Activated CD8-positive, alpha-beta memory T cell treated with anti-CD3 and anti-CD28 coated beads for 1 hour (primary cell): ENCODE measurements around the gene GPAT2.
"Not testable (repeated sequence)": the region's sequence is repeated elsewhere in the genome, so short reads cannot be mapped to it uniquely, and the experiment has no call there.

Experiments
- DNase-seq, 2 donors: peaks; one replicate each; pipeline ENCODE4 v3.0.0-alpha.2; 2020; ENCODE audit warnings: low read depth in 1 of 2; ENCODE audit errors: extremely low read depth in 1 of 2

The GPAT2 gene

DNA sequence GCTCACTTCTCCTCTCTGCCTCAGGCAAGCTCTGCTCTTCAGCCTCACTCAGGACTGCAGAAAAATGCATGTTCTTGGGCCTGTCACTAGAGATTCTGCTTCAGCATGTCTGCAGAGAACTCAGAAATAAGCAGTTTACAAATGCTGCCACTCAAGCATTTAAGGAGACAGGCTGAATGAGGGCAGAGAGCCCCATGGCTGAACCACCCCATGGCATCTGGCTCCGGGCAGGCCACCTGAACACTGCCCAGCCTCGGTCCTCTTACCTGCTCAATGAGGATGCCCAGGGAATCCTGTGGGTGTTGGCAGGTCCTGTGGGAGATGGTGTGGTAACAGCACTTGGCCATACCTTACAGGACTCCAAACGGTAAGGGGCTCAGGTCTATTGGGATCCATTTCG, 31.2 kb upstream of the GPAT2 start:
- not testable (repeated sequence) for DNase-seq

DNA sequence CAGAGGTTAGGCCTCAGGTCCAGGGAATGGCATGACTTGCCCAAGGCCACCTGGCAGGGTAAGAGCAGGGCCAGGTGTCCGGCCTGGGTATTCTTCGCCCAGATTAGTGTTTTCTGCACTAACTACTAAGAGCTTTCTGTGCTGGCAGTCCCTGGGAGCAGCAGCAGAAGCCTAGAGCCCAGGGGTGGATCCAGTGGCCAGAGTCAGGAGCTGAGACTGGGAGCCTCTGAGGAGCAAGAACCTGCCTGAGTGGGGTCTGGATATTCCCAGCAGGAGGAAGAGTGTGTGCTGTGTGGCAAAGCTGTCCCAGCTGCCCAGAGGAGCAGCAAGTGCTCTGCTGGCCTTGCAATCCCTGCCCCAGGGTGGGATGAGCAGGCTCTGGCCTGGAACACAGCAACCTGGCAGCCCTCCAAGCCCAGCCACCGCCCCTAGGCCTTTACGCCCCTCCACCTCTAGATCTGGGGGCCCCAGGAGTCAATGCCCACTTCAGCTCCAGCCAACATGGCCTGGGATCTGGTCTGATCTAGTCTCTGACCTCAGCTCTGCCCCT, 30.7 kb upstream of the GPAT2 start:
- DNase-seq, result no peak

DNA sequence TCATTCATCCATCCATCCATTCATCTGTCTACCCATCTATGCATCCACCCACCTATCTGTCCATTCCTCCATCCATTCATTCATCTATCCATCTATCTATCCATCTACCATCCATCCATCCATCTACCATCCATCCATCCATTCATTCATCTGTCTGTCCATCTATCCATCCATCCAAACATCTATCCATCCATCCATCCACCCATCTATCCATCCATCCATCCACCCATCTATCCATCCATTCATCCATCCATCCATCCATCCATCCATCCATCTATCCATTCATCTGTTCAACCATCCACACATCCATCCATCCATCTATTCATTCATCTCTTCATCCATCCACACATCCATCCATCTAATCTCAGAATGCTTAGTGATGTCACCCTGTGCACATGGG, 30.0 kb upstream of the GPAT2 start:
- not testable (repeated sequence) for DNase-seq

DNA sequence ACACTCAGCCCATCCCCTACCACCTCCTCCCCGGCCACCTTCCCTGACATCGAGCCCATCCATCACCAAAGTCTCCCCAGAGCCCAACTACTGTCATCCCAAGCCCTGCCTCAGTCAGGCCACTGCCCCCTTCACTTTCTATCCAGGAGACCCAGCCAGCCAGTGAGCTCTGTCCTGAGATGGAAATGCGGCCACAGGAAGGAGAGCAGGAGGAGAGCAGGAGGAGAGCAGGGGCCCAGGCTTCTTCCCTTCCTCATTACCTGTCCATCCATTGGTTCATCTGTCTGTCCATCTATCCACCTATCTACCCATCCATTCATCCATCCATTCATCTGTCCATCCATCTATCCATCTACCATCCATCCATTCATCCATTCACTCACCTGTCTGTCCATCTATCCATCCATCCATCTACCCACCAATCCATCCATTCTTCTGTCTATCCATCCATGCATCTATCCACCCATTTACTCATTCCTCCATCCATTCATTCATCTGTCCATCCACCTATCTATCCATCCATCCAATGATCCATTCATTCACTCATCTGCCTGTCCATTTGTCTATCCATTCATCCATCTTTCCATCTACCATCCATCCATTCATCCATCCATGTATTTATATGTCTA, 29.4 kb upstream of the GPAT2 start:
- not testable (repeated sequence) for DNase-seq

DNA sequence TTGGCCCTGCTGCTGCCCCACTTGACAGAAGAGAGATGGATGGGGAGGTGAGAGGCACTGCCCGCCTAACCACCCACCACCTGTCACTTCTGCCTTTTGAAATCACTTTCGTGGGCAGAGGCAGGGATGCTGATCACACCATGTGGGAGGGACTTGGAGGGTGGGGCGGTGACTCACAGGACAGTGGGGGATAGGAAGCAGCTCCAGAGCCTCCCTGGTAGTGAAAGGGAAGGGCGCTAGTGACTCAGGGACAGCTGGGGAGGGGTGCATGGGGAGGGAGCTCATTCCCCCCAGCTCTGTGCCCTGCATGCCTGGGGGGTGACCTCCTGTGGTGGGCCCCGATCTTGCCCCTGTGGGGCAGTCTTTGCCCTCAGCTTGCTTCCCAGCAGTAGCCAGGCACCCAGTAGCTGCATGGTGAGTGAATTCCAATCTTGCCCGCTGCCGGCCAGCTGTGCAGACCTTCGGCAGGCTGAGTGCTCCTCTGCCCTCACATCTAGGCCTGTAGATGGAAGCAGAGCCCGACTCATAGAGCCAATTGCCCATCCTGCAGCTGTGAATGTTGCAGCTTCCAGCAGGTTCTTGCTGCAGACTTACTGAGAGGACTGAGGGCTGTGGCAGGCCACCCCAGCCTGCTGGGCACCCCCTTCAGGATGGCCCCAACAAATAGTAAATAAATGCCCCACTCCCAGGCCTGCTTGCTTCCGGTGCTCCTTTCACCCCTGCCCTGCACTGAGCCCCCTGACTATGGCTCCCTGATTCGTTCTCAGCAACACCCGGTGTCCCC, 28.6 kb upstream of the GPAT2 start:
- not testable (repeated sequence) for DNase-seq

DNA sequence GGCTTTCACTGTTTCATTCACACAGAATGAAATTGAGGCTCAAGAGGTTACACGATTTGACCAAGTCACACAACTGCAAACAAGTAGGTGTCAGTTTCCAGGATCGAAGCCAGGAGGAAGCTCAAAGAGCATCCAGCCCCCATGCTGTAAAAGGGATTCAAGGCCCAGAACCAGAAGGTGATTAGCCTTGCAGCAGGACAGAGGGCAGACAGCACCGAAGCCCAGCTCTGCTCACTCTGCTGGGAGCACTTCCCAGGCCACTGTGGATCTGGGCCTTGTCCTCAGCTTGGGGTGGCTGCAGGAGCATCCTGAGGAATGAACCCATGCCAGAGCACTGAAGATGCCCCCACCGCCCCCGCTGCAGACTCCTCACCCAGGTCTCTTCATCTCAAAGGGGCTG, 27.8 kb upstream of the GPAT2 start:
- DNase-seq, result not testable (repeated sequence)

DNA sequence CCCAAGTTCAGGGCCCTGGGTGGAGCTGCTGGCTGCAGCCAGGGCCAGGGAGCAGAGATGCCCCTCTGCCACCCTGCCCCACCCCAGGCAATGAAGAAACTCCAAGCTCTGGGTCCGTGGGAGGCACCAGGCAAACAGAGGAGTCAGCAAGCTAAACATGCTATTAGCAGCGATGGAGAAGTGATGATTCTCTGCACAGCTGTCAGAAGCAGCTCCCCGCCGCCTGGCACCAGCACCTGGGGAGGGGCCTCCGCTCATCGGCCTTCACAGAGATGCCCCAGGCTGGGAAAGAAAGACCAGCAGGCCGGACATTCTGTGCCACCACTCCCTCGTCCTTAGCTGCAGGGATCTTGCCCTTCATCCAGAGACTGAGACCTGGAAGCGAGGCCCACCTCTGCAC, 27.2 kb upstream of the GPAT2 start:
- not testable (repeated sequence) for DNase-seq

DNA sequence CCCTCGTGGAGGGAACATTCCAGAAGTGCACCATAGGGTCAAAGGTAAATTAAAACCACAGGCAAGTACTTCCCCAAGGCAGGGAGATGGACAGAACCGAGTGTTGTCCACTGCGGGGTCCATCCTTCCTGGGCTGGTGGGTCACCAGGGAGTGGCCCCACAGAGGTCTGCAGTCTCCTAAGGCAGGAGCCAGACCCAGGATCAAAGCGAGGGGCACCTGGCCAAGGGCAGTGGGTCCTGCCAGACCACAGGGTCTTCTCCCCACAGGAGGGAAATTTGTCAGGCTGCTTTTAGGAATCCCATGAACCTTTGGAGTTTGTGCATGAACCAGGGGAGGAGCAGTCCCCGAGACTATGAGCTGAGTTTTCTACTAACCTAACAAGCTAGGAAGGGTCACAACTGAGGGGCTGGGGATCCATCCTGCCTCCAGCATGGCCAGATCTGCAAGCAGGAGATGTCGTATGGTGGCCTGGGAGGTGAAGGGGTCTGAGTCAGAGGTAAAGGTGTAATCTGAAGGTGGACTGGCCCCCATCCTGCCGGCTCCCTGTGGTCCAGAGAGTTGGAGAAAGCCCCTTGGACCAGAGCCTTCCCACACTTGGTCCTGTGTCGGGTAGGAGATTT, 26.6 kb upstream of the GPAT2 start:
- DNase-seq, result not testable (repeated sequence)

DNA sequence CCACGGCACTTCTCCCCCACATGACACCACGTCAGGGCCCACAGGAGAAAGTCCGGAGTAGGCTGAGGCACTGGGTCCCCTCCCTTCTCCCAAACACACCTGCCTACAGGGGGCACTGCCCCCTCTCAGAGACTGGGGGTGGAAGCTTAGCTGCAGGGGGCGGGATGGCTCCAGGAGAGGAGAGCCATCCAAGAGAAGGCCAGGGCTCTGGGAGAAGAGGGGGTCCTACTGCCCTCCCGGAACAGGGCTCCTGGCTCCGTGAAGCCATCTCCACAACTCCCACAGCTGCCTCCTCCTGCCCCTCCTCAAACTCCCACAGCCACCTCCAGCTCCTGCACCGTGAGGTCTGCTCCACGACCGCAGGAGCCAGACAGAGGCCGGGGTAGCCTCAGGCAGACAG, 25.6 kb upstream of the GPAT2 start:
- DNase-seq, result not testable (repeated sequence)

DNA sequence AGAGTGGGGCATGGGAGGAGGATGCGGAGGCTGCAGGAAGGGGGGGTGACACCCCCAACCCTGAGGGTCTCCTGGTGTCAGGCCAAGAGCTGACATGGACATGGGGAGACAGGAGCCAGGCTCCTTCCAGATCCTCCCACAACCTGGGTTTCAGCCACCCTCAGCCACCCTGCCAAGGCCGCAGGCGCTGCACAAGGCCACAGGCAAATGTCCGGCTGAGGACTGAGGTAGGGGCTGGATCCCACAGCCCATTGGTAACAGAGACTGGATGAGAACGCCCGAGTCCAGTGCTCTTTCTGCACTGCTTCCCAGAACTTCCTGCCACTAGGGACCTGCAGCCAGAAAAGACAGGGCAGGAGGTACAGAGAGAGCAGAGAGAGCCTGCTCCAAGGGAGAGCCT, 24.7 kb upstream of the GPAT2 start:
- not testable (repeated sequence) for DNase-seq

DNA sequence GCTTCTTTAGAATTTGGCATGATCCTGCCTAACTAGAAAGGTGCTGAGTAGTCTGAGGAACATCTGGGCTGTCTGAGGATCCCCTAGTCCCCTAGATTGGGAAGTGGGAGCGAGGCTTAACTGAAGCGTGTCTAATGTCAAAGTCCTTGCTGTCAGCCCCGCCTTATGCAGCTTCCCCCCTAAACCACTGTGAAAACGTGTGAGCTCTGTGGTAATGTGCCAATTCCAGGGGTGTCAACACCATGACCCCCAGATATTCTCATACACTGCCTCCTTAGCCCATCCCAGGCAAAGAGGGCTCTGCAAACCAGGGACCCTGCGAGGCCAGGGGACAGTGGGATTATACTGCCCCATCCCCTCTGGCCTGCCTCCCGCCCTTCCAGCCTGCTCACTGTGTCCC, 21.1 kb upstream of the GPAT2 start:
- DNase-seq, result not testable (repeated sequence)

DNA sequence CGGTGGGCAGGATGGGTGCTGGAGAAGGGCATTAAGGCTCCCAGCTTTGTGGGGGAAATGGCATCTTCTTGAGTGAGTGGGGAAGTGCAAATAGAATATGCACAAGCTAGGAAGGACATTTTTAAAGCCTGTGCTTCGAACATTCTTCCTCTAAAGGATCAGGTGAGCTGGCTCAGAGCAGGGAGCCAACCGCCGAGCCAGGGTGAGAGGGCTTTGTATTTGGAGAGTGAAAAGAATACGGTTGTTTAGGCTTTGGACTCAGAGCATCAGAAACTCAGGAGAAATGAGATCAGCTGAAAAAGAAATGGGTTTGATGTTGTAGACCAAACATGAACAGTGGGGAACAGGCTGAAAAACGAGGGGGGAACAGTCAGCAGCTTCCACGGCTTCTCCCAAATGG, 19.8 kb upstream of the GPAT2 start:
- not testable (repeated sequence) for DNase-seq

DNA sequence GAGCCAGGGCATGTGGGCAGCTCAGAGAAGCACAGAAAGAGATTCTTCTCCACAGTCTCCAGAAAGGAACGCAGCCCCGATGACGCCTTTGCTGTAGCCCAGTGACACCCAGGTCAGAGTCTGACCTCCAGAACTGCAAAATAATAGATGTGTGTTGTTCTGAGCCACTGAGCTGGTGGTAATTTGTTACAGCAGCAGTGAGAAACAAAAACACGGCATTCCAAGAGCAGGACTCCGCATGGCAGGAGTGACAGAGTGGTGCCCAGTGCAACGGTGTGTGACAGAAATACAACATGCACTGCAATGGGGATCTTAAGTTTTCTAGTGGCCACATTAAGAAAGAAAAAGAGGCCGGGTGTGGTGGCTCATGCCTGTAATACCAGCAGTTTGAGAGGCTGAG, 18.7 kb upstream of the GPAT2 start:
- not testable (repeated sequence) for DNase-seq

DNA sequence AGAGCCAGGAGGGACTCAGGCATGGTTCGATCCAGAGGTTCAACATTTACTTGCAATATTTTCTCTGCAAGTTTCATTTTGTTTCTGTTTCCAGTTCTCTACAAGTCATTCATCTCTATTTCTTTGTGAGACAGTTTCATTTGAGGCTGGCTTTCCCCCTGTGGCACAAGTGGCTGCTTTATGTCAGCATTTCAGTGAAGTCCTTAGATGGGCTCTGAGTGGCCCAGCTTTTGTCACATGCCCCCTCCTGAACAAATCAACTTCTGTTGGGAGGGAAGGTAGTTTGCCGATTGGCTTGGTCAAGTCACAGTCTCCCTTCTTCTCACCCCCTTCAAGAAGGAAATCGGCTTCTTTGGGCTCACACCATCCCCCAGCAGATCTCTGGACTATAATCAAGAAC, 17.9 kb upstream of the GPAT2 start:
- DNase-seq, result not testable (repeated sequence)

DNA sequence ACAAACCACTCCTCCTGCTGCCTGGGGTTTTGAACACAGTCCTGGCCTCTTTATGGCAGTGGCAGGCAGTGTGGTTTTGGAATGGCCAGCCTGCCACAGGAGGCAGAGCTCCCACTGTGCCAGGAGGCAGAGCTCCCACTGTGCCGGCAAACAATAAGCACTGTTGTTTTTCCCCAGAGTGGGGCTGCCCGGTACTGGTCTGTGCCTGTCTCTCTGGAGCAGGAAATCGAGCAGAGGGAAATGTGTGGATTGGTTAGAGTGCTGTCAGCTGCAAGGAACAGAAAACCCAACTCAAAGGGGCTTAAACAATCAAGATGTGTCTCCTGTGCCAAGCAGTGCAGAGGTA, 15.2 kb upstream of the GPAT2 start:
- DNase-seq, result not testable (repeated sequence)

DNA sequence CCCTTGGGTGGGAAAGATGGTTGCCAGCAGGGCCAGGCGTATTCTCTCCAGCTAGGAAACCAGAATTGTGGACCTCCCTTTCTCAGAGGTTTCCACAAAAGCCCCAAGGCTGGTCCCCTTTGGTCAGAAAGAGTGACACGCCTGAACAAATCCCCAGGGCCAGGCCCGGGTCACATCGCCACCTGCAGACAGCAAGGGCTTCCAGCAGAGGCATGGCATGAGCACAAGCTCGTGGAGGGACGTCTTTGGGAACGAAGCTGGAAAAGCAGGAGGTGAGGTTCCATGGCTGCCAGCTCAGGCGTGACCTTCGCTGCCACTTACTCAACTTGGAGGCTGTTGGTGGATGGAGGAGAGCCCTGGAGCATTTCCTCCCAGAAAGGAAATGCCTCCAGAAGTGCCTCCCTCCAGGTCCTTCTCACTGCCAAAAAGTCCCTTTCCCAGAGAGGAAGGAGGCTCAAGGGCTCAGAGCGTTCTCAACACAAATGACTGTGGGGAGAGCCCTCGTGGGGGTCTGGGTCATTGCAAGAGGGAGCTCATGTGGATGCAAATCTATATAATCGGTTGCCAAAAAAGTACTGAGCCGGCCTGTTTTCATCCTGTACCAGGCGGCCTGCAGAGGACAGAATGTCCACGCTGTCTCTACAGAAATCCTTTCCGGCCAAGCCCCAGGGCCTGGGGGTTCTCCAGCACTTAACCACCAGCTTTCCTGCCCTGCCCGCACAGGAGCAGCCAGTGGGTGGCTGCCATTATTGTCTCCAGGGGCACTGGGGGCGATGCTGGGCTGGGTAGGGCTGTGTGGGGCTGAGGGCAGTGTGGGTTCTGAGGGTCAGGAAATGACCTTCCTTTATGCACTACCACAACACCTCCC, 14.6 kb upstream of the GPAT2 start:
- DNase-seq, result not testable (repeated sequence)

DNA sequence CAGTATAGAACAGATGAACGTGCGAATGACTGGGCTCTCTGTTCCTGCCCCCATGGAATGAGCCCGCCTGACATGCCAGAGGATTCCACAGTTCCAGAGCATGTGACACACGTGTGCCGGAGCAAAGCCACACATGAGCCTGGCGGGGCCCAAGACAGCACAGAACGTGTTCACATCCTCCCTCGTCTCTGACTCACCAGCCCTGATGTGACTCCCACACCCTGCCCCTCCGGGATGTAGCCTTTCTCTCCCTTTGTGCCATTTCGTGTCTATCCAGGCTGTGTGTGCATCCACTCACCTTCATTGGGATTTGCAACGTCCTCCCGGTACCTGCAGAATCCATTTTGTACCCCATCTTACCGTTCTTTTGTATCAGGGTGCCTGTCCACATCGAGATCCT, 838 bp upstream of the GPAT2 start:
- DNase-seq, result not testable (repeated sequence)

DNA sequence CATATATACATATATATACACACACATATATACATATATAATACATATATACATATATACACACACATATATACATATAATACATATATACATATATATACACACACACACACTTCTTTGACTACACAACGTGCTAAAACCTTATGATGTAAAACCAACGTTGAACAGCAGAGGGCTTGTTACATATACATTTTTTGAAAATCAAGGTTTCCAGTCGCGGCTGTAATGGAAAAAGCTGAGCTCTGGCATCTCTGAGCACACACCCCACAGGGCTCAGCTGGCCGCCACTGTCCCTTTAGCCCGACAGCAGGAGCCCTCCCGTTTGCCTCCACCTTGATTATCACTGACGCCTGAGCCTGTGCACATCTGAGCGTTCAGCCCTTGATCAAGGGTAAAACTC, 719 bp downstream of the GPAT2 start:
- DNase-seq, result not testable (repeated sequence)

DNA sequence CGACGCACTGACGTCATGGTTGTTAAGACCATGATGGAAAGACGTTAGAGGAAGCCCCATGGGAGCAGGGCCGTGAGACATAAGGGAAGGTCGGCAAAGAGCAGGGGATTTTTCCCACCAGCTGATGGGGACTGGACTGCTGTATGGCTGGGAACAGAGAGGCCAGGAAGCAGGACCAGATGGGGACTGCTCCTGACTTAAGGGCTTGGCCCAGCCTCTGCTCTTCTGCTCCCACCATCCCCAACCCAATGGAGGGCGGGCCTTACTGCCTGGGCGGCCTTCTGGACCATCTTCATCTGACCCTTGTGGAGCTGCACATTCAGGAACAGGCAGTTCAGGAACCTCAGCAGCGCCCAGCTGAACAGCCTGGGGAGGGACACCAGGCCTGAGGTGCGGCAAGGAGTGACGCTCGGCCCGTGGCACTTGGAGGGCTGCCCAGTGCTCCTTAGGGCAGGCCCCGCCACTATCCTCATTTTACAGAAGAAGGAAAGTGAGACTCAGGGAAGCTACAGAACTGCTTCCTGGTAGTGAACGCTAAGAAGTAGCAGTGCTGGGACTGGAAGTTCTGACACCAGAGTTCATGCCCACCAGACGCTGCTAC, 6.9 kb downstream of the GPAT2 start:
- not testable (repeated sequence) for DNase-seq

DNA sequence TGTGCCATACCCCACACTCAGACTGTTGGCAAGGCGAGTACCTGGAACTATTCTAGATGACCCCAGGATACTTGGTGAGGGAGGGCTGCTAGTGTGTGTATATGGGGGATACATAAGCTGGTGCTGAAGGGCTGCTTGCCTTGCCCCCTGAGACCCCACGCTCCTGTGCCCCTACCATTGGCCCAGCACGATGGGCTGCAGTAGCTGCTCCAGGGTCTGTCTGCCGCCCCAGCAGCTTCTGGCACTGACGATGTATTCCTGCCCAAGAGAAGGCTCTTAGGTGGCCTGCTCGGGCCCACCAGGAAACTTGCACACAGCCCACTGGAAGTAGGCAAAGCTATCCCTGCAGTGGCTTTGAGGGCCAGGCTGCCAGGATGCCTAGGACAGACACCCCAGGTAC, 9.0 kb downstream of the GPAT2 start:
- not testable (repeated sequence) for DNase-seq

DNA sequence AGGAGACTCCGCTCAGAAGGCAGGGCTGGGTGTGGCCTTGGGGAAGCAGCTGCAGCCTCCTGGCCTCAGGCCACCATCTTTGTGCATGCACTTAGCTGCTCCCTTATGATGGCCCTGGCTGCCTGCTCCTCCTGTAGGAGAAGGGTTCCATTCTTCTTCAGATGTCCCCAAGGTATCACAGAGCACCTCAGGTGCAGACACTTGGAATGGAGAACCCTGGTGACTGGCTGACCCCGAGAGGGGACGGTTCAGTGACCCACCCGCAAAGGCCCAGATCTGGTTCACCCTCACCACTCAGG, 9.6 kb downstream of the GPAT2 start:
- no peak for DNase-seq
